GM21529 (cell line): ENCODE results near the gene TWIST2.

Experiments
- ATAC-seq: cut with Tn5 transposase; IDR thresholded peaks from one replicate; pipeline ENCODE4 v1.9.1; 2021; ENCODE audit not compliant: unreplicated experiment

Gene TWIST2

DNA sequence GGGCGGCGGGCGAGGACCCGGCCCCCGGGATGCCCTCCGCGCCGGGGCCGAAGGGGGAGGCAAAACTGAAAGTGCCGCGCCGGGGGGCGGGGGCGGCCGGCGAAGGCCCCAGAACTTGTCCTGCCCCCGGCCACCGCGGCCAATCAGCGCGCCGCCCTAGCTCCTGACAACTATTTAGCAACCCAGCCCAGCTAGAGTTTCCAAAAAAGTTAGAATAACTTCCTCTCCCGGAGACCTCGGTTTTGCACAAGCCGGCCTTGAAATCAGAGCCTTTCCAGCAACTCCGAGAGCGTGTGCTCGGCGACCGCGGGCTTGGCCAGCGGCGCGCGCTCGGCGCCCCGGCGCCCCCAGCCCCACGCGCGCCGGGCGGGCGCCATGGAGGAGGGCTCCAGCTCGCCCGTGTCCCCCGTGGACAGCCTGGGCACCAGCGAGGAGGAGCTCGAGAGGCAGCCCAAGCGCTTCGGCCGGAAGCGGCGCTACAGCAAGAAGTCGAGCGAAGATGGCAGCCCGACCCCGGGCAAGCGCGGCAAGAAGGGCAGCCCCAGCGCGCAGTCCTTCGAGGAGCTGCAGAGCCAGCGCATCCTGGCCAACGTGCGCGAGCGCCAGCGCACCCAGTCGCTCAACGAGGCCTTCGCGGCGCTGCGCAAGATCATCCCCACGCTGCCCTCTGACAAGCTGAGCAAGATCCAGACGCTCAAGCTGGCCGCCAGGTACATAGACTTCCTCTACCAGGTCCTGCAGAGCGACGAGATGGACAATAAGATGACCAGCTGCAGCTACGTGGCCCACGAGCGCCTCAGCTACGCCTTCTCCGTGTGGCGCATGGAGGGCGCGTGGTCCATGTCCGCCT is at the start of gene TWIST2:
TSS of gene TWIST2 (plus strand) at position 245 of the 850 bp plus-strand sequence. CDS start at position 376, 131 bp downstream.
- no peak for ATAC-seq

DNA sequence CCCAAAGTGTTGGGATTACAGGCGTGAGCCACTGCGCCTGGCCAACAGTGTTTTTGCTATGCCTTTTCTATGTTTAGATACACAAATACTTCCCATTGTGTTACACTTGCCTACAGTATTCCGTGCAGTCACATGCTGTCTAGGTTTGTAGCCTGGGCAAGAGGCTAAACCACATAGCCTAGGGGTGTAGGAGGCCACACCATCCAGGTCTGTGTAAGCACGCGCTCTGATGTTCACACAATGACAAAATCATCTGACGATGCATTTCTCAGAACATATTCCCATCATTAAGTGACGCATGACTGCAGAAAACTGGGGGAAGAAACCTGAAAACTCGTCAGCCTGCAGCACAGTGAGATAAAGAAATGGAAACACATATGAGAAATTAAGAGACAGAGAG is 46.1 kb upstream of the TWIST2 start:
- ATAC-seq: no peak

DNA sequence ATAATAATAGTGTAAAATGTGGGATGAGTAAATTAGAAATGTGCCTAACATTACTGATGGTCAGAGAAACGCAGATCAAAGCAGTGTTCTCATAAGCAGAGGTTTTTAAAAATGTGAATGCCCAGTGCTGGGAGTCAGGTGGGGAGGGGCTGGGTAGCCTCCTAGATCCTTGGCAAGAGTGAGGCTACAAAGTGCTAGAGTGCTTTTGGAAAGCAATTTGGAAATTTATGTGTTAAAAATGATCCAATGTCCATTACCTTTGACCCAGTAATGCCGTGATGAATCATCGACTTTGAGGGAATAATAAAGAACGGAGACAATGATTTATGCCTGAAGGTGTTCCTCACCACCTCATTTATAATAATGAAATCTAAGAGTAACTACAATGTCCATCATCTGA is 44.9 kb upstream of the TWIST2 start:
- ATAC-seq: no peak

DNA sequence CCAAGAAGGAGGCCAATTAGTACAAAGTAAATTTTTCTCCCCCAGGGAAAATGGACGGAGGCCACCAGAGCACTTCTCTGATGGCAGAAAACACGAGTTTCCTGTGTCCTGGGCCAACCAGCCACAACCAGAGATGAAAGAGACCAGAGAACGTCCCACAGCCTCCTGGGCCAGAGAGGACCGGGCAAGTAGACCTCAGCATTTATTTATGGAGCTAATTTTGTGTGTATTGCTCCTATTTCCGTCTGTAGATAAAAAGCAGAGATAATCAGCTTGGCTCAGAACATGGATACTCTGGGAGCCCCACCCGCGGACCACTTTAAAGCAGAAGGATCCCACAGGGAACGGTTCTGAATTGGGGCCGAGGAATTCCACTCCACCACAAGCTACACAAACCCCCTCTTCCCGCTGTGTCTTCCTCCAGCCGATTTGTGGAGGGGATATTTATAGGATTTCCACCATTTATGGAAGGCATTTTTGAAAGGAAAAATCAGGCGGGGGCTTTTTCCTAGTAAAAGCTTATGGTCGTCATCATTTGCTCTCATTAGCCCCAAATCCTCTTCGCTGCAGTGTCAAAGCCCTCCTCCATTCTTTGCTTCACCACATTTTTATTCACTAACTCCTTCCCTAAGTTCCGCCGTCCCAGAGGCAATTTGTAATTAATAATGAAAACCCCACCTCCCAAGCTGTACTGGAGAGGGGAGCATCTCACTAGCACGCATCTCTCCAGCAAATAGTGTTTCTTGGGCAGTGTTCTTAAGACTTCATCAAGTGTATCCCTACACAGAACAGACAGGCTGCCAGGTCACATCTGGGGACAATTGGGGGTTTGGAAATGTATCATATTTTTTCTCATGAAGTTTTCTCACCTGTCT is 43.7 kb upstream of the TWIST2 start:
- no peak for ATAC-seq

DNA sequence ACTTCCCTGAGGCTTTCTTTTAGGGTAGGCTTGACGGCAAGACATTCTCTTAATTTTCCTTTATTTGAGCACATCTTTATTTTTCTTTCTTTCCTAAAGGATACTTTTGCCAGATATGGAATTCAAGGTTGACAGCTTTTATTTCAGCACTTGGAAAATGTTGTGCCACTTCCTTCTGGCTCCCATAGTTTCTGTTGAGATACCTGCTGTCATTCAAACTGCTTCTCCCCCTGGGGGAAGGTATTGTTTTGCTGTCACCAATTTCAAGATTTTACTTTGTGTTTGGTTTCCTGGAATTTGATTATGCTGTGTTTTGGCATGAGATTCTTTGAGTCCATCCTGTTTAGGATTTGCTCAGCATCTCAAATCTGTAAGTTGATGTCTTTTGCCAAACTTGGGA is 39.1 kb upstream of the TWIST2 start:
- ATAC-seq: no peak

DNA sequence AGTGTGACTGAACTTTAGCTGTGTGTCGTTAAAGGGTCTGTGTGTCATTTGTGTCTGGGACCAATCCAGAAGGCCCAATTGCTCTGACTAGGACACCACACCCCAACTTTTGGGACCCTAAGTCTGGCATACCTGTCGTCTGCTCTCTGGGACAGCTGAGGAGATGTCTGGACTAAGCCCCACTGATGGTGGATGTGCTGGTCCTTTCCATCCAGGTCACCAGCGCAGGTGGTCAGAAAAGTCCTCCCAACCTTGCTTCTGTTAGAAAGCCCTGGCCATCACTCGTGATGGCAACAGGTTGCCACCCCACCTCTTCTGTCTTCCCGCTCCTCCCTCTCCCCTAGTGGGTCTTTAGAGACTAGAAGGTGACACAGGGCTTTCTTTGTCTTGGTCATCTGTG is 37.6 kb upstream of the TWIST2 start:
- no peak for ATAC-seq

DNA sequence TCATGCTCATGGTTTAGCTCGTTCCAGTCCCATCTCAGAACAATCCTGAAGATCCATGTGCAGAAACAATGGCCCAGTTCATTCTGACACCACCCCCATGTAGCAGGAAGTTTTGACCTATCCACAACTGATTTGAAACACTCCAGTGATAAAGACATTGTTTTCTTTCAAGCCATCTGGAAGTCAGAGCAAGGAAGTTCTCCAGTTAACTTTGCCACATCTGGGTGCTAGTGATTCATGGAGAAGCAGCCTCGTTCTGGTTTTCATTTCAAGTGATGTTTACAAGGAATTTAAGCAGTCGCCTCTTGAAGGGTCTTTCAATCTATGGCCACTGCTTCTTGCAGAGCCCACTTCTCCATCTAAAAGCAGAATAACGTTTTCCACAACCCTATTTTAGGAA is 36.6 kb upstream of the TWIST2 start:
- no peak for ATAC-seq

DNA sequence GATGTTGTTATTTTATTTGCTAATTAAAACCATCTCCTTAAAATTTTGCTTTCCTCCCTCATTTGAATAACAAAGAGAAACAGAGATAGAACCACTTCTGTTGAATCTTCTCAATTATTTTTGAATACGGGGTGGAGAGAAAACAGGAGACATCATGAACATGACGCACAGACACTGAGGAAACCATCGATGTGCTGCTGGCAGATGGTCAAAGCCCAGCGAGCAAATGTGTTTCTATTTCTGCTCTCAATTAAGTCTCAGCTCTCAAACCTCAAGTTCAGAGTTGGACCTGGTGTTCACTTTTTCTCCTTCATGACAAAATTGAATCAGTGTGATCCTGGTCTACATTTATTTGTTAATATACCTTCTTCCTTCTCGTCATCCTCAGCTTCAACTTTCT is 36.1 kb upstream of the TWIST2 start:
- ATAC-seq: no peak

DNA sequence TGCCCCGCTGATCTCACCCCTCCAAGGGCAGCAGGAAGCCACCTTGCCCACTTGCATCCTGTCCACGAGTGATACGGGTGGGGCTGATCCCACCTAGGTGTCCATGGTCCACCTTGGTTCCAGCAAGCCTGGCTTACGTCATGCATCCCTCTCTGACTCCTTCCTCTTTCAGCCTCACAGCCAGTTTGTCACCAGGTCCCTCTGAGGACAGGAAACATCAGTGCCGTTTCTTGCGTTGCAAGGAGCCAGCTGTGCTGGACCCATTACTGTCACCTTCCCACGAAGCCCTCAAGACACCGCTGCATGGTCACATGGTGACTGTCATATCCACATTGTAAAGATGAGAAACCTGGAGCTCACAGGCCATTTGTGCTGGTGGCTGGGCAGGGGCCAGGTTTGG is 34.8 kb upstream of the TWIST2 start:
- ATAC-seq: no peak

DNA sequence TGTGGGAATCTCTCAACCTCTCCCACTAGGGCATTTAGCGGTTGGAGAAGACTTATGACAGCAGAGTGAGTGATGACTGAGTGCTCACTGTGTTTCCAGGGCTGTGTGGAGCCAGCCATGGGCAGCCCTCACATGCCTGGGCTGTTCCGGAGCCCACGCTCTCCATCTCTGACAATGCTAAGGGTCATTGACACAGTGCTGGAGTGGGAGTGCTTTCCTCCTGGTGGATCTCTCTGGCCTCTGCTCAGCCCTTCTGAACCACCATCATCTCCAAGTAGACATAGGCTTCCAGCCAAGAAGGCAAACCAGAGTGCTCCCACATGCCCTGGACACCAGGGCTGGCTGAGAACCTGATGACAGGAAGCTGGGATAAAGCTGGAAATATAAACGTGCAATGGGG is 33.1 kb upstream of the TWIST2 start:
- ATAC-seq: no peak

DNA sequence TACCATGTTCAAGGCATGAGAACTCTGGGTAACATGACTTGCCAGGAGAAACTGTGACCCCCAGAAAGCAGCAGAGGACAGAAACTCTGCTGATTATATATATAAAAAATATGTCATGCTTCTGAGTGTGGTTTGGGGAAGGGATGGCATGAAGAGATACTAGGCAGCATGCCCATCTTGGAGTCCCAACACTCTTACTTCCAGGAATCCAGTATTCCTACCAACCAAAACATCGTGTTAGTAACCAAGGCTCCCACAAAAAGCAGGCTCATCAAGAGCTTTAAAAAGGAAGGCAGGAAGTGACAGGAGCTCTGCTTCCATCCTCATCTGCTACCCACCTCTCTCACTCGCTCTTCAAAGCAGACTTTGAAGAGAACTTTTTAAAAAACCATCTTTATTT is 31.6 kb upstream of the TWIST2 start:
- no peak for ATAC-seq

DNA sequence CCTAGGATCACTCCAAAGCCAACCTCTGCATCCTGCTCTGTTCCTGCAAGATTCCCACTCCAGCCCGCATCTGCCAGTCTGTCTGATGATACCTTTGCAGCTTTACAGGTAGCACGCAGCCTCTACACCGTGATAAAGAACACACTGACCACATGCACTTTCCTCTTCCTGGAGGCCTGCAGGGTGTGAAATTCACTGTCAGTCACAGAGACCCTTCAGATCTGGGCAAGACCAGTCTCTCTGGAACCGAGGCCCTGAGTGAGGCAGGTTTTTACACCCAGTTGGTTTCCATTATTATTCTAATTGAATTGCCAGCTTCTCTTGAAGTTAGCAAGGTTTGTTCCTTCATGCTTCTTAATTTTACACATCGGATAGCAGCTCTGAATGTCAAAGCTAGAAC is 30.5 kb upstream of the TWIST2 start:
- ATAC-seq: no peak

DNA sequence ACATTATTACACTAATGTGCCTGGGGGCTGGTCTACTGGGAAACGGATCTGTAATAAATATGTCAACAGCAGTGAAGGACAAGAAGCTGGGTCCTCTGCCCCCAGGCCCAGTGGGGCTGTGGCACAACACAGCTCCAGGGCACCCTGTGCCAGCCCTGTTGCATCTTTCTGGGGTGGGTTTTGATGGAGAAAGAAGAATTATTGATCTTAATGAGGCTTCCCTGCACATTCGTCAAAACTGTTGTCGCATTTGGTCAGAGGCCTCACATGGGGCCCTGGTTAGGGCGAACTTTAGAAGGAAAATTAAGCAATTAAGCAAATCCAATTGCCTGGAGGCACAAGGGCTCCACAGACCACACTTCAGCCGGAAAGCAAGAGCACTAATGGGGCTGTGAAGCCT is 30.0 kb upstream of the TWIST2 start:
- ATAC-seq: no peak

DNA sequence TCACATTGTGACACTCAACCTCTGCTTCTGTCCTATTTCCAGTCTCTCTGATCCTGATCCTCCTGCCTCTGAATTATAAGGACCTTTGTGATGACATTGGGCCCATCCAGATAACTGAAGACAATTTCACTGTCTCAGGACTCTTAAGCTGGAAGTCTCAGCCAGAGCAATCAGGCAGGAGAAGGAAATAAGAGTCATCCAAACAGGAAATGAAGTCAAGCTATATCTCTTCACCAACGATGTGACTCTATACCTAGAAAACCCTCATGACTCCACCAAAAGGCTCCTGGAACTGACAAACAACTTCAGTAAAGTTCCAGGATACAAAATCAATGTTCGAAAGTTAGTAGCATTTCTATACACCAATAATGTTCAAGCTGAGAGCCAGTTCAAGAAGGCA is 29.3 kb upstream of the TWIST2 start:
- no peak for ATAC-seq

DNA sequence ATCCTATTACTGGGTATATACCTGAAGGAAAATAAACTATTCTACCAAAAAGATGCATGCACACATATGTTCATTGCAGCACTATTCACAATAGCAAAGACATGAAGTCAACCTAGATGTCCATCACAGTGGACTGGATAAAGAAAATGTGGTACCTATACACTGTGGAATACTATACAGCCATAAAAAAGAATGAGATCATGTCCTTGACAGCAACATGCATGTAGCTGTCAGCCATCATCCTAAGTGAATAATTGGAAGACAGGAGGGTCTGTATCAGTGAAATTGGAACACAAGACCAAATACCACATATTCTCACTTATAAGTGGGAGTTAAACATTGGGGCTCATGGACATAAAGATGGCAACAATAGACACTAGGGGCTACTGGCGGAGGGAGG is 27.7 kb upstream of the TWIST2 start:
- ATAC-seq: no peak

DNA sequence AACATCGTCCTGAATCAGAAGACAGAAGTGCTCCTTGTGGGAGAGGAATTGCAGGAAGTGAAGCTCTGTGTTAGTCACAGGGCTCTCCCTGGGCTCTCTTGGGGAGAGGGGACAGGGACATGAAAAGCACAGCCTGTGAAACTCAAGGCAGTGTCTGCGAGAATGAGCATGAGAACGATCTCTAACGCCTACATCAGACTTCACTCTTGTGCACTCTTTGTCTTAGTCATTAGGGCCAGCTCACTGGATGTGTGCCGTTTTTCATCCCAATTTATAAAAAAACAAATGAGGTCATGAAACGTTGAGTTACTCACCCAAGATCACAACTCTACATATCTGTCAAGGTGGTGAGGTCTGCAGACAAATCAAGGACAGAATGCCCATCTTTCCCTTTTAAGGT is 27.0 kb upstream of the TWIST2 start:
- no peak for ATAC-seq

DNA sequence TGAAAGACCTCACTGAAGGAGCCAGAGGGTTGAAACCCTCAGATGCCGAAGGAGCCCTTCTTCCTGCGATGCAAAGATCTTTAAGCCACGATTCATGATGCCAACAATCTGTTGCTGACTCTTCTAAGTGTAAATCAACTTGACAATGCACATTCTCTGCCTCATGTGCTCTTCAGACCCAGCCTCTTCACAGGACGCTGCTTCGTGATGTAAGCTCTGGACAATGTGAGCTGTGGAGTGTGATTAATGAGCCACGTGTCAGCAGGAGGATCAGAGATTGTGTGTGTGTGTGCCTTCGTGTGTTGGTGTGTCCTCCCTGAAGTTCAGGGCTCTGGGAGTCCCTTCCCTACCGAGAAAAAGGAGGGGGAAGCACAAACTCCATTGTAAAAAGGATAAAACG is 26.5 kb upstream of the TWIST2 start:
- no peak for ATAC-seq

DNA sequence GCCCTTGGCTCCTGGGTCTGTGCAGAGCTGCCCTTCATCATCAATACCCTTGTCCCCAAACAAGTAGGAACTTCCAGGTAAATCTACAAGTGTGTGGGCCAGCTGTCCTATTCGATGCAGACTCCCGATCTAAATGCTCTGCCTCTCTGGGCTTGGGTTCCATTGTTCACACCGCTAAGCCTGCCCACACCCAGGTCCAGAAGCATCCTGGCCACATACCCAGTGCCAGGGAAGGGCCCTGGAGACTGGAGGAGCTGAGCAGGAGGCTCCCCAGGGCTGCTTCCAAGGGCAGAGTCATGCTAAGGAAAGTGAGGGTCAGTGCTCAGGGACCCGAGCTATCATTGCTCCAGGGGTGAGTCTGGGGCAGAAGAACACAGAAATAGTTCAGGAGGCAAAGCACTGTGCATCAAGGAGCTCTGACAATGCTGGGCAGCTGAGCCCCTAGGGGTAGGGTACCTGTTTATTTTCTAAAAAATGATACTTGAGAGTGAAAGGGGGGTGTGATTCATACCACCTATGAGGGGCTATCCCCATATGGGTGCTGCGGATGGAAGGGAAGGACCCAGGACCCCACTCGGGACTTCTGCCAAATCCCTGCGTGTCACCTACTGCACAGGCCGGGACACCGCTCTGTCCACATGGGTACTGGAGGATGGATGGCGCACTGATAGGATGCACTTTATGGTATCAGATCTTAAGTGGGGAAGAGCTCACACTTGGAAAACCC is 25.8 kb upstream of the TWIST2 start:
- no peak for ATAC-seq

DNA sequence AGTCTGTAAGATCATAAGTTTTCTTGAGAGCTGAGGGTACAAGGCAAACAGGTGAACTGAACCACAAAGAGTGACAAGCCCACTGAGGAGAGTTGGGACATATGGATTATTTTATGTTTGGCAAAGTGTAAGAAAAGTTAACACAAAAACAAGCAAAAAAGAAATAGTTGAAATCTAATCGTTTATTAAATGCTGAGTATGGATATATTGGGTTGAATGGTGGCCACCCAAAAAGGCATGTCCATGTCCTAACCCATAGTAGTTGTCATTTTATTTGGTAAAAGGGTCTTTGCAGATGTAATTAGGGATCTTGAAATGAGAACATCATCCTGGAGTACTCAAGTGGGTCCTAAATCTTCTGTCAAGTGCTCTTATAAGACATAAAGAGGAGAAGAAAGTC is 24.9 kb upstream of the TWIST2 start:
- no peak for ATAC-seq

DNA sequence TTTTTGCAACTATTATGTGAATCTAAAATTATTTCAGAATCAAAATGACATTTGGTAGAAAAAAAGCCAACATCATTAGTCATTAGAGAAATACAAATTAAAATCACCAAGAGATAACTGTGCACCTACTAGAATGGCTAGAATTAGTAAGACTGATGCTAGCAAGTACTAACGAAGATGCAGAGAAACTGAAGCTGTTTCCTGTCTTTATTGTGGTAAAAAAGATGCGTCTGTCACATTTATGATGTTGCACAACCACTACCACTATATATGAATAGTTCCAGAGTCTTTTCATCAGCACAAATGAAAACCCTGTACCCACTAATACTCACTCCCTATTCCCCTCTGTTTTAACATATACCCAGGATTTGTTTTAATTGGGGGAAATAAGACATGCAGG is 16.7 kb upstream of the TWIST2 start:
- ATAC-seq: no peak

DNA sequence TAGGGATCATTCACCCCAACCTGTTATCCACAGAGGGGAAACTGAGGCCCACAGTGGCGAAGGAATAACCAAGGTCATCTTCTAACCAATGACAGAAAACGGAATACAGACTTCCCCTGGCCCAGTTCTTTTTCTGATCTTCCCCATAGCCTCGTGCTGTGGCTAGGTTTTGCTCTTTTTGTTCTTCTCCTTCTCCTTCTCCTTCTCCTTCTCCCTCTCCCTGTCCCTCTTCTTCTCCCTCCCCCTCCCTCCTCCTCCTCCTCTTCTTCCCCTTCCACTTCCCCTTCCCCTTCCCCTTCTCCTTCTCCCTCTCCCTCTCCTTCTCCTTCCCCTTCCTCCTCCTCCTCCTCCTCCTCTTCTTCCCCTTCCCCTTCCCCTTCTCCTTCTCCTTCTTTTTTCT is 12.9 kb upstream of the TWIST2 start:
- no peak for ATAC-seq
